SK-N-SH (cell line): ENCODE results near the gene KCNE2. TPM values are rescaled to one million over a fixed set of nuclear protein-coding genes. Genes with fewer than 3 reads are reported as not detected.

Source experiments
- CTCF ChIA-PET: fragments of 300-600, 350-600 bp; formaldehyde crosslinking; extraction: SDS; loops from one replicate; lab custom pipeline; 2021; lab: Yijun Ruan, JAX
- POLR2A ChIA-PET: fragments of 350-600 bp; sonication (Branson Sonifier 250); formaldehyde crosslinking; extraction: SDS; loops from one replicate; lab custom pipeline; 2020; ENCODE audit warnings: antibody characterized with exemption, inconsistent platforms; lab: Yijun Ruan, JAX
- DNase-seq: peaks from one replicate; pipeline ENCODE4 v3.0.0; 2012
- H2AFZ ChIP-seq: fragments of 200-600 bp; sonication (generic); 2 replicates; pipeline ENCODE4 v1.8.1; 2016; ENCODE audit warnings: antibody characterized with exemption, mild to moderate bottlenecking, low read depth
- H3F3A ChIP-seq: fragments of 200-600 bp; sonication (generic); replicated peaks from 2 replicates; pipeline ENCODE3; 2016; ENCODE audit warnings: antibody characterized with exemption, mild to moderate bottlenecking; ENCODE audit not compliant: insufficient read depth
- H3K27ac ChIP-seq, 2 experiments: fragments of 200-500 bp in 1 of 2; fragments of 200-600 bp in 1 of 2; sonication (Bioruptor generic) in 1 of 2; sonication (generic), shearing (Covaris generic) in 1 of 2; 2 replicates each; pipeline versions ENCODE4 v1.5.1 to v1.6.1; 2014 to 2016; ENCODE audit warnings: low read depth in 2 of 2, inconsistent platforms in 1 of 2, low read length in 1 of 2, mild to moderate bottlenecking in 1 of 2, mixed read lengths in 1 of 2
- H3K27me3 ChIP-seq: fragments of 200-600 bp; sonication (generic), shearing (Covaris generic); 2 replicates; pipeline ENCODE4 v1.6.1; 2016; ENCODE audit warnings: mixed run types; ENCODE audit not compliant: insufficient read depth
- H3K36me3 ChIP-seq, 2 experiments: fragments of 200-500 bp in 1 of 2; fragments of 200-600 bp in 1 of 2; sonication (Bioruptor generic) in 1 of 2; sonication (generic) in 1 of 2; replicated peaks in 1 of 2; 2 replicates each; pipeline versions ENCODE3 to v1.5.1; 2014 to 2016; ENCODE audit warnings: low read length in 1 of 2, mild to moderate bottlenecking in 1 of 2; ENCODE audit not compliant: insufficient read depth in 2 of 2, control insufficient read depth in 1 of 2
- H3K4me1 ChIP-seq, 2 experiments: fragments of 200-500 bp in 1 of 2; fragments of 200-600 bp in 1 of 2; sonication (Bioruptor generic) in 1 of 2; sonication (generic), shearing (Covaris generic) in 1 of 2; 2 replicates each; pipeline versions ENCODE4 v1.5.1 to v1.6.1; 2014 to 2016; ENCODE audit warnings: low read depth in 1 of 2, low read length in 1 of 2, mixed run types in 1 of 2; ENCODE audit not compliant: insufficient read depth in 2 of 2, control insufficient read depth in 1 of 2
- H3K4me2 ChIP-seq: fragments of 200-600 bp; sonication (generic), shearing (Covaris generic); 2 replicates; pipeline ENCODE4 v1.6.1; 2017; ENCODE audit warnings: mixed run types
- H3K4me3 ChIP-seq, 2 experiments: fragments of 200-500 bp in 1 of 2; fragments of 200-600 bp in 1 of 2; sonication (Bioruptor generic) in 1 of 2; sonication (generic), shearing (Covaris generic) in 1 of 2; 2 replicates each; pipeline versions ENCODE4 v1.5.1 to v1.8.1; 2014 to 2016; ENCODE audit warnings: low read depth in 2 of 2, inconsistent platforms in 1 of 2, low read length in 1 of 2, mild to moderate bottlenecking in 1 of 2, mixed read lengths in 1 of 2, moderate library complexity in 1 of 2
- H3K79me2 ChIP-seq: fragments of 200-600 bp; sonication (generic); 2 replicates; pipeline ENCODE4 v1.8.1; 2017; ENCODE audit warnings: mild to moderate bottlenecking; ENCODE audit not compliant: insufficient read depth
- H3K9ac ChIP-seq: fragments of 200-600 bp; sonication (generic); 2 replicates; pipeline ENCODE4 v1.6.1; 2017; ENCODE audit warnings: mixed run types
- H3K9me2 ChIP-seq: fragments of 200-600 bp; sonication (generic); 2 replicates; pipeline ENCODE4 v1.6.1; 2017; ENCODE audit warnings: mixed run types
- H3K9me3 ChIP-seq: fragments of 200-600 bp; sonication (generic); 2 replicates; pipeline ENCODE4 v1.6.1; 2017; ENCODE audit warnings: mixed run types, mild to moderate bottlenecking, moderate library complexity
- H4K20me1 ChIP-seq: fragments of 200-600 bp; sonication (generic); 2 replicates; pipeline ENCODE4 v1.6.1; 2017; ENCODE audit warnings: mild to moderate bottlenecking, mixed run types; ENCODE audit not compliant: insufficient read depth
- CHD2 ChIP-seq: fragments of 150-350 bp; IDR thresholded peaks from 2 replicates; pipeline ENCODE4 v1.6.1; 2018; ENCODE audit warnings: low read length; ENCODE audit not compliant: partially characterized antibody
- EZH2phosphoT487 ChIP-seq: fragments of 200-600 bp; sonication (generic); IDR thresholded peaks from 2 replicates; pipeline ENCODE4 v1.6.1; 2017; ENCODE audit warnings: low read depth, mixed run types, mild to moderate bottlenecking, antibody characterized with exemption, moderate library complexity, borderline replicate concordance
- GABPA ChIP-seq: IDR thresholded peaks from 2 replicates; pipeline ENCODE4 v1.4.0; 2012; ENCODE audit warnings: low read depth, mild to moderate bottlenecking
- MAX ChIP-seq: IDR thresholded peaks from 2 replicates; pipeline ENCODE4 v1.4.0; 2012; ENCODE audit warnings: low read depth
- MEF2A ChIP-seq: IDR thresholded peaks from 2 replicates; pipeline ENCODE4 v1.4.0; 2012; ENCODE audit warnings: low read depth, borderline replicate concordance
- RAD21 ChIP-seq: IDR thresholded peaks from 2 replicates; pipeline ENCODE4 v1.6.1; 2012; ENCODE audit warnings: mild to moderate bottlenecking, low read length
- REST ChIP-seq: IDR thresholded peaks from 2 replicates; pipeline ENCODE4 v1.6.1; 2012; ENCODE audit warnings: mild to moderate bottlenecking, low read depth, low read length, moderate library complexity
- SMC3 ChIP-seq: IDR thresholded peaks from 2 replicates; pipeline ENCODE4 v1.6.1; 2012; ENCODE audit warnings: low read depth, low read length, improper control_type of control experiment
- TAF1 ChIP-seq: IDR thresholded peaks from 2 replicates; pipeline ENCODE4 v1.6.1; 2012; ENCODE audit warnings: low read depth, mild to moderate bottlenecking, low read length, moderate library complexity, borderline replicate concordance
- USF2 ChIP-seq: fragments of 150-350 bp; IDR thresholded peaks from 2 replicates; pipeline ENCODE4 v1.6.1; 2017; ENCODE audit warnings: antibody characterized with exemption, low read length, low read depth, borderline replicate concordance
- WGBS: methylation state at CpG from one replicate; pipeline ENCODE4 v1.1.6; 2017; ENCODE audit warnings: low lambda C conversion rate; 5-methylcytosine and 5-hydroxymethylcytosine counted together
- polyA plus RNA-seq, 3 experiments: library from polyadenylated mRNA; depleted of rRNA; stranded (reverse); fragments of >200 nt; gene quantifications; 2 replicates each; pipeline ENCODE4 v1.2.3, GENCODE V29; 2012
- TF ChIP-seq, protein P1 (sequence below): fragments of 200-600 bp; sonication (generic); IDR thresholded peaks from 2 replicates; pipeline ENCODE4 v1.6.1; 2017; ENCODE audit warnings: antibody characterized with exemption, mild to moderate bottlenecking, moderate library complexity
- TF ChIP-seq, protein P2 (sequence below): IDR thresholded peaks from 2 replicates; pipeline ENCODE4; 2012
- TF ChIP-seq, protein P3 (sequence below): fragments of 150-350 bp; IDR thresholded peaks from 2 replicates; pipeline ENCODE4 v1.6.1; 2016; ENCODE audit warnings: mild to moderate bottlenecking, low read depth, low read length

The KCNE2 gene
- polyA plus RNA-seq, 1 of the 3 experiments (the other 2 are of a cell fraction) = 0.05 TPM

- Histone ChIP-seq H3K27me3 (no peaks in the 10 kb centered on the region), H2AFZ (no peak overlapping the region), H3K79me2 (no peaks in the 10 kb centered on the region), H3K4me3 (no peak overlapping the region), H3K4me1 (no peaks in the 10 kb centered on the region; a peak in 1 of 4 replicates), H3K9ac (no peak overlapping the region), H3K9me3 (no peaks in the 10 kb centered on the region), H3K36me3 (no peaks in the 10 kb centered on the region), H3K9me2 (no peaks in the 10 kb centered on the region), H3K27ac (no peak overlapping the region), H3K4me2 (no peak overlapping the region), H3F3A (no peaks in the 10 kb centered on the region), H4K20me1 (no peaks in the 10 kb centered on the region)
- WGBS = 83% methylated on average over 8 of the region's 8 CpGs
- ChIA-PET CTCF (interaction anchor here (1.1 to 4.1 kb wide), 5 partner anchors 8 to 414 kb away, joined by 3 to 18 read pairs (median 7); partner anchors contain the start of genes MRPS6 and SLC5A3), POLR2A (no interaction called here)
- TF ChIP-seq CHD2 = no peak
- DNase-seq = no peak
These were observed 25.6 kb upstream of the KCNE2 start for GRCh38 chr21:34338226-34338625.

- no peaks in the 10 kb centered on the region for H4K20me1 ChIP-seq
- H3F3A ChIP-seq = no peaks in the 10 kb centered on the region
- ChIA-PET CTCF (interaction anchor here (4.1 kb wide), 1 partner anchor 8 kb away, joined by 18 read pairs; no protein-coding TSS in a partner anchor), POLR2A (no interaction called here)
- H3K27ac ChIP-seq = no peak overlapping the region
- H3K9ac ChIP-seq = no peak overlapping the region
- no peaks in the 10 kb centered on the region for H3K9me2 ChIP-seq
- no peak overlapping the region for H2AFZ ChIP-seq
- WGBS = 55% methylated on average over 3 of the region's 3 CpGs
- no peak overlapping the region for H3K4me2 ChIP-seq
- no peak overlapping the region for H3K4me3 ChIP-seq
- no peaks in the 10 kb centered on the region for H3K36me3 ChIP-seq
- H3K79me2 ChIP-seq = no peaks in the 10 kb centered on the region
- no peak for DNase-seq
- H3K9me3 ChIP-seq = no peaks in the 10 kb centered on the region
- H3K4me1 ChIP-seq = no peaks in the 10 kb centered on the region; a peak in 1 of 4 replicates
- H3K27me3 ChIP-seq = no peaks in the 10 kb centered on the region
- no peak for TF ChIP-seq REST
- TF ChIP-seq, protein P1, sequence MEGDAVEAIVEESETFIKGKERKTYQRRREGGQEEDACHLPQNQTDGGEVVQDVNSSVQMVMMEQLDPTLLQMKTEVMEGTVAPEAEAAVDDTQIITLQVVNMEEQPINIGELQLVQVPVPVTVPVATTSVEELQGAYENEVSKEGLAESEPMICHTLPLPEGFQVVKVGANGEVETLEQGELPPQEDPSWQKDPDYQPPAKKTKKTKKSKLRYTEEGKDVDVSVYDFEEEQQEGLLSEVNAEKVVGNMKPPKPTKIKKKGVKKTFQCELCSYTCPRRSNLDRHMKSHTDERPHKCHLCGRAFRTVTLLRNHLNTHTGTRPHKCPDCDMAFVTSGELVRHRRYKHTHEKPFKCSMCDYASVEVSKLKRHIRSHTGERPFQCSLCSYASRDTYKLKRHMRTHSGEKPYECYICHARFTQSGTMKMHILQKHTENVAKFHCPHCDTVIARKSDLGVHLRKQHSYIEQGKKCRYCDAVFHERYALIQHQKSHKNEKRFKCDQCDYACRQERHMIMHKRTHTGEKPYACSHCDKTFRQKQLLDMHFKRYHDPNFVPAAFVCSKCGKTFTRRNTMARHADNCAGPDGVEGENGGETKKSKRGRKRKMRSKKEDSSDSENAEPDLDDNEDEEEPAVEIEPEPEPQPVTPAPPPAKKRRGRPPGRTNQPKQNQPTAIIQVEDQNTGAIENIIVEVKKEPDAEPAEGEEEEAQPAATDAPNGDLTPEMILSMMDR = no peak
- TF ChIP-seq MAX = no peak
- TF ChIP-seq GABPA = no peak
- TF ChIP-seq, protein P2, sequence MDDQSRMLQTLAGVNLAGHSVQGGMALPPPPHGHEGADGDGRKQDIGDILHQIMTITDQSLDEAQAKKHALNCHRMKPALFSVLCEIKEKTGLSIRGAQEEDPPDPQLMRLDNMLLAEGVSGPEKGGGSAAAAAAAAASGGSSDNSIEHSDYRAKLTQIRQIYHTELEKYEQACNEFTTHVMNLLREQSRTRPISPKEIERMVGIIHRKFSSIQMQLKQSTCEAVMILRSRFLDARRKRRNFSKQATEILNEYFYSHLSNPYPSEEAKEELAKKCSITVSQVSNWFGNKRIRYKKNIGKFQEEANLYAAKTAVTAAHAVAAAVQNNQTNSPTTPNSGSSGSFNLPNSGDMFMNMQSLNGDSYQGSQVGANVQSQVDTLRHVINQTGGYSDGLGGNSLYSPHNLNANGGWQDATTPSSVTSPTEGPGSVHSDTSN = no peak
- no peak for TF ChIP-seq EZH2phosphoT487
- TF ChIP-seq USF2 = no peak
- TF ChIP-seq, protein P3, sequence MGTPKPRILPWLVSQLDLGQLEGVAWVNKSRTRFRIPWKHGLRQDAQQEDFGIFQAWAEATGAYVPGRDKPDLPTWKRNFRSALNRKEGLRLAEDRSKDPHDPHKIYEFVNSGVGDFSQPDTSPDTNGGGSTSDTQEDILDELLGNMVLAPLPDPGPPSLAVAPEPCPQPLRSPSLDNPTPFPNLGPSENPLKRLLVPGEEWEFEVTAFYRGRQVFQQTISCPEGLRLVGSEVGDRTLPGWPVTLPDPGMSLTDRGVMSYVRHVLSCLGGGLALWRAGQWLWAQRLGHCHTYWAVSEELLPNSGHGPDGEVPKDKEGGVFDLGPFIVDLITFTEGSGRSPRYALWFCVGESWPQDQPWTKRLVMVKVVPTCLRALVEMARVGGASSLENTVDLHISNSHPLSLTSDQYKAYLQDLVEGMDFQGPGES = no peak
- TF ChIP-seq RAD21 = no peak
- TF ChIP-seq SMC3 = no peak
- no peak for TF ChIP-seq MEF2A
- no peak for TF ChIP-seq TAF1
These were observed 23.7 kb upstream of the KCNE2 start for GRCh38 chr21:34340061-34340460.
